ENCODE data around the gene SQSTM1. TPM values are rescaled to one million over a fixed set of nuclear protein-coding genes. Genes with fewer than 3 reads are reported as not detected.
A peak's percentile ranks its signal among the peaks of the same experiment; 100 is the strongest.
"Not testable (repeated sequence)": the region's sequence is repeated elsewhere in the genome, so short reads cannot be mapped to it uniquely, and the experiment has no call there.

Gene SQSTM1
- total and polyA plus RNA-seq, 4 donors, result 127 to 330 (median 256) TPM

GRCh38 chr5:179870403-179870903 is 49.7 kb downstream of the SQSTM1 start:
- Histone ChIP-seq H3K36me3 (ENCODE audit: control insufficient read depth in 4 of 4, insufficient read depth in 3 of 4, low read depth in 1 of 4, low read length in 3 of 4) (peaks cover 14 to 77% (median 32%) of the 10 kb centered on the region in 4 donors), H3K9ac (ENCODE audit: low read depth in 1 of 2, low read length in 2 of 2) (no peak overlapping the region), H3K27me3 (ENCODE audit: control insufficient read depth in 4 of 4, insufficient read depth in 4 of 4, low read length in 3 of 4) (no peaks in the 10 kb centered on the region), H3K9me3 (ENCODE audit: control insufficient read depth in 4 of 4, low read length in 3 of 4) (no peaks in the 10 kb centered on the region), H3K4me3 (ENCODE audit: low read depth in 1 of 3, low read length in 3 of 3) (no peak overlapping the region), H3K27ac (ENCODE audit: low read depth in 1 of 2, low read length in 2 of 2) (no peak overlapping the region), H3K4me1 (ENCODE audit: control insufficient read depth in 4 of 4, insufficient read depth in 4 of 4, low read length in 3 of 4) (no peaks in the 10 kb centered on the region)
- no peak for DNase-seq (ENCODE audit: low spot score)
- no peak for TF ChIP-seq ZBTB33 (IDR thresholded peaks at IDR 0.05)
- TF ChIP-seq RAD21 (IDR thresholded peaks at IDR 0.05), result peak in 1 of 2 donors; percentile 80
- TF ChIP-seq, protein P1, sequence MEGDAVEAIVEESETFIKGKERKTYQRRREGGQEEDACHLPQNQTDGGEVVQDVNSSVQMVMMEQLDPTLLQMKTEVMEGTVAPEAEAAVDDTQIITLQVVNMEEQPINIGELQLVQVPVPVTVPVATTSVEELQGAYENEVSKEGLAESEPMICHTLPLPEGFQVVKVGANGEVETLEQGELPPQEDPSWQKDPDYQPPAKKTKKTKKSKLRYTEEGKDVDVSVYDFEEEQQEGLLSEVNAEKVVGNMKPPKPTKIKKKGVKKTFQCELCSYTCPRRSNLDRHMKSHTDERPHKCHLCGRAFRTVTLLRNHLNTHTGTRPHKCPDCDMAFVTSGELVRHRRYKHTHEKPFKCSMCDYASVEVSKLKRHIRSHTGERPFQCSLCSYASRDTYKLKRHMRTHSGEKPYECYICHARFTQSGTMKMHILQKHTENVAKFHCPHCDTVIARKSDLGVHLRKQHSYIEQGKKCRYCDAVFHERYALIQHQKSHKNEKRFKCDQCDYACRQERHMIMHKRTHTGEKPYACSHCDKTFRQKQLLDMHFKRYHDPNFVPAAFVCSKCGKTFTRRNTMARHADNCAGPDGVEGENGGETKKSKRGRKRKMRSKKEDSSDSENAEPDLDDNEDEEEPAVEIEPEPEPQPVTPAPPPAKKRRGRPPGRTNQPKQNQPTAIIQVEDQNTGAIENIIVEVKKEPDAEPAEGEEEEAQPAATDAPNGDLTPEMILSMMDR (IDR thresholded peaks at IDR 0.05; ENCODE audit: low read depth, low read length, missing input control), result peak; percentile 31
- TF ChIP-seq NR2F2 (IDR thresholded peaks at IDR 0.05), result no peak
- WGBS, result 92% methylated on average over 17 of the region's 17 CpGs

DNA sequence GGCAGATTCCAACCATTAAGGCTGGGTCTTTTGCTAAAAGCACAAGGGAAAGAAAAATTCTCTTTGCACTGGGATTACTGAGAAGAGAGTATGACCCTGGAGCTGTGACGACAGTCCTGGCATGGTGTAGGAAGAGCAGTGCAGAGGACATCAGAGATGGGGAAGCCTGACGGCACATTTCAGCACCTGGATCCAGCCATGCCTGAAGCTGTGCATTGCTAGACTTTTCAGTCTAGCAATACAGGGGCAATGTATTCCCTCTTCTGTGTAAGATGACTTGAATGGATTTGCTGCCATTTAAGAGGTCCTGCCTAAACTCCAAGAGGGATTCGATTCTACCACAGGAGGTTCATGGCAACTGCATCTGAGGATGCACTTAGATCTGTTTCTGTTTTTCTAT is 50.2 kb downstream of the SQSTM1 start:
- TF ChIP-seq TAF1 (conservative IDR thresholded peaks at IDR 0.05) (no peak), SP1 (IDR thresholded peaks at IDR 0.05) (no peak), GABPA (IDR thresholded peaks at IDR 0.05 in 1 of 2, conservative IDR thresholded peaks at IDR 0.05 in 1 of 2) (no peak), HNF4G (IDR thresholded peaks at IDR 0.05) (no peak), NR2F2 (IDR thresholded peaks at IDR 0.05) (no peak), RAD21 (IDR thresholded peaks at IDR 0.05) (no peak), FOXA2 (IDR thresholded peaks at IDR 0.05) (no peak), RXRA (IDR thresholded peaks at IDR 0.05) (no peak), ZBTB33 (IDR thresholded peaks at IDR 0.05) (no peak), JUND (IDR thresholded peaks at IDR 0.05) (no peak), FOXA1 (IDR thresholded peaks at IDR 0.05) (no peak), HNF4A (conservative IDR thresholded peaks at IDR 0.05) (no peak)
- TF ChIP-seq, protein P2, sequence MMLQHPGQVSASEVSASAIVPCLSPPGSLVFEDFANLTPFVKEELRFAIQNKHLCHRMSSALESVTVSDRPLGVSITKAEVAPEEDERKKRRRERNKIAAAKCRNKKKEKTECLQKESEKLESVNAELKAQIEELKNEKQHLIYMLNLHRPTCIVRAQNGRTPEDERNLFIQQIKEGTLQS (IDR thresholded peaks at IDR 0.05), result no peak
- TF ChIP-seq, protein P3, sequence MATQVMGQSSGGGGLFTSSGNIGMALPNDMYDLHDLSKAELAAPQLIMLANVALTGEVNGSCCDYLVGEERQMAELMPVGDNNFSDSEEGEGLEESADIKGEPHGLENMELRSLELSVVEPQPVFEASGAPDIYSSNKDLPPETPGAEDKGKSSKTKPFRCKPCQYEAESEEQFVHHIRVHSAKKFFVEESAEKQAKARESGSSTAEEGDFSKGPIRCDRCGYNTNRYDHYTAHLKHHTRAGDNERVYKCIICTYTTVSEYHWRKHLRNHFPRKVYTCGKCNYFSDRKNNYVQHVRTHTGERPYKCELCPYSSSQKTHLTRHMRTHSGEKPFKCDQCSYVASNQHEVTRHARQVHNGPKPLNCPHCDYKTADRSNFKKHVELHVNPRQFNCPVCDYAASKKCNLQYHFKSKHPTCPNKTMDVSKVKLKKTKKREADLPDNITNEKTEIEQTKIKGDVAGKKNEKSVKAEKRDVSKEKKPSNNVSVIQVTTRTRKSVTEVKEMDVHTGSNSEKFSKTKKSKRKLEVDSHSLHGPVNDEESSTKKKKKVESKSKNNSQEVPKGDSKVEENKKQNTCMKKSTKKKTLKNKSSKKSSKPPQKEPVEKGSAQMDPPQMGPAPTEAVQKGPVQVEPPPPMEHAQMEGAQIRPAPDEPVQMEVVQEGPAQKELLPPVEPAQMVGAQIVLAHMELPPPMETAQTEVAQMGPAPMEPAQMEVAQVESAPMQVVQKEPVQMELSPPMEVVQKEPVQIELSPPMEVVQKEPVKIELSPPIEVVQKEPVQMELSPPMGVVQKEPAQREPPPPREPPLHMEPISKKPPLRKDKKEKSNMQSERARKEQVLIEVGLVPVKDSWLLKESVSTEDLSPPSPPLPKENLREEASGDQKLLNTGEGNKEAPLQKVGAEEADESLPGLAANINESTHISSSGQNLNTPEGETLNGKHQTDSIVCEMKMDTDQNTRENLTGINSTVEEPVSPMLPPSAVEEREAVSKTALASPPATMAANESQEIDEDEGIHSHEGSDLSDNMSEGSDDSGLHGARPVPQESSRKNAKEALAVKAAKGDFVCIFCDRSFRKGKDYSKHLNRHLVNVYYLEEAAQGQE (IDR thresholded peaks at IDR 0.05), result no peak
- TF ChIP-seq, protein P1 (IDR thresholded peaks at IDR 0.05; ENCODE audit: low read depth, low read length, missing input control), result no peak

GRCh38 chr5:179871533-179871932 is 50.8 kb downstream of the SQSTM1 start:
- peaks cover 11 to 84% (median 33%) of the 10 kb centered on the region in 4 donors for H3K36me3 ChIP-seq (ENCODE audit: control insufficient read depth in 4 of 4, insufficient read depth in 3 of 4, low read depth in 1 of 4, low read length in 3 of 4)
- 97% methylated on average over 14 of the region's 14 CpGs for WGBS
- H3K9ac ChIP-seq (ENCODE audit: low read depth in 1 of 2, low read length in 2 of 2); H3K27ac ChIP-seq (ENCODE audit: low read depth in 1 of 2, low read length in 2 of 2); DNase-seq (ENCODE audit: low spot score); H3K9me3 ChIP-seq (ENCODE audit: control insufficient read depth in 4 of 4, low read length in 3 of 4); H3K27me3 ChIP-seq (ENCODE audit: control insufficient read depth in 4 of 4, insufficient read depth in 4 of 4, low read length in 3 of 4); H3K4me3 ChIP-seq (ENCODE audit: low read depth in 1 of 3, low read length in 3 of 3); H3K4me1 ChIP-seq (ENCODE audit: control insufficient read depth in 4 of 4, insufficient read depth in 4 of 4, low read length in 3 of 4): not testable (repeated sequence)

More for the DNA sequence above, 50.2 kb downstream of the SQSTM1 start:
- 97% methylated on average over 3 of the region's 3 CpGs for WGBS
- Histone ChIP-seq H3K9me3 (ENCODE audit: control insufficient read depth in 4 of 4, low read length in 3 of 4) (no peaks in the 10 kb centered on the region), H3K27me3 (ENCODE audit: control insufficient read depth in 4 of 4, insufficient read depth in 4 of 4, low read length in 3 of 4) (no peaks in the 10 kb centered on the region), H3K4me1 (ENCODE audit: control insufficient read depth in 4 of 4, insufficient read depth in 4 of 4, low read length in 3 of 4) (no peaks in the 10 kb centered on the region), H3K9ac (ENCODE audit: low read depth in 1 of 2, low read length in 2 of 2) (no peak overlapping the region), H3K36me3 (ENCODE audit: control insufficient read depth in 4 of 4, insufficient read depth in 3 of 4, low read depth in 1 of 4, low read length in 3 of 4) (peaks cover 12 to 79% (median 31%) of the 10 kb centered on the region in 4 donors), H3K4me3 (ENCODE audit: low read depth in 1 of 3, low read length in 3 of 3) (no peak overlapping the region), H3K27ac (ENCODE audit: low read depth in 1 of 2, low read length in 2 of 2) (no peak overlapping the region)
- DNase-seq (ENCODE audit: low spot score), result no peak

Data from liver (tissue), 9 donors.